CD4-positive, alpha-beta memory T cell (primary cell): ENCODE data around the gene TNNT1. TPM values are rescaled to one million over a fixed set of nuclear protein-coding genes. Genes with fewer than 3 reads are reported as not detected.

Experiments
- CTCF ChIA-PET: fragments of 350-600 bp; sonication (Branson Sonifier 250); formaldehyde crosslinking; loops from one replicate; lab custom pipeline; 2021; ENCODE audit warnings: inconsistent platforms; ENCODE audit not compliant: partially characterized antibody; lab: Charles Lee
- POLR2A ChIA-PET: fragments of 350-600 bp; sonication (Branson Sonifier 250); formaldehyde crosslinking; loops from one replicate; lab custom pipeline; 2021; ENCODE audit not compliant: partially characterized antibody; lab: Charles Lee
- DNase-seq, 5 donors: peaks; one replicate each; pipeline versions ENCODE4 v3.0.0 to v3.0.0-alpha.2; 2020 to 2022; ENCODE audit warnings: mixed read lengths in 1 of 5
- H3K27ac ChIP-seq: one replicate; pipeline ENCODE4 v1.7.0; 2013; ENCODE audit warnings: low read depth, low read length
- H3K27me3 ChIP-seq: 2 replicates; pipeline ENCODE4 v1.7.0; 2013; ENCODE audit warnings: mild to moderate bottlenecking, low read length, moderate library complexity; ENCODE audit not compliant: insufficient read depth
- H3K36me3 ChIP-seq: 2 replicates; pipeline ENCODE4 v1.7.0; 2013; ENCODE audit warnings: mild to moderate bottlenecking, low read length, moderate library complexity; ENCODE audit not compliant: insufficient read depth
- H3K4me1 ChIP-seq: 2 replicates; pipeline ENCODE4 v1.7.0; 2013; ENCODE audit warnings: mild to moderate bottlenecking, low read length, moderate library complexity; ENCODE audit not compliant: insufficient read depth
- H3K4me3 ChIP-seq, 2 donors: one replicate each; pipeline ENCODE4 v1.7.0; 2013; ENCODE audit warnings: low read length in 2 of 2, mild to moderate bottlenecking in 1 of 2
- H3K9me3 ChIP-seq, 2 donors: one replicate each; pipeline ENCODE4 v1.7.0; 2013; ENCODE audit warnings: low read length in 2 of 2, control low read depth in 1 of 2; ENCODE audit not compliant: control insufficient read depth in 1 of 2
- H3K27ac Mint-ChIP-seq, 7 donors: one replicate each; pipeline ENCODE4 v1.8.0; 2020 to 2021; ENCODE audit warnings: mixed read lengths in 7 of 7, mild to moderate bottlenecking in 6 of 7, inconsistent platforms in 3 of 7, moderate library complexity in 3 of 7
- H3K27me3 Mint-ChIP-seq, 2 donors: one replicate each; pipeline ENCODE4 v1.8.0; 2020 to 2021; ENCODE audit warnings: mixed read lengths in 2 of 2
- H3K36me3 Mint-ChIP-seq, 2 donors: one replicate each; pipeline ENCODE4 v1.8.0; 2020 to 2021; ENCODE audit warnings: mixed read lengths in 2 of 2, inconsistent platforms in 1 of 2, mild to moderate bottlenecking in 1 of 2
- H3K4me1 Mint-ChIP-seq, 4 donors: one replicate each; pipeline ENCODE4 v1.8.0; 2020 to 2021; ENCODE audit warnings: mixed read lengths in 4 of 4, mild to moderate bottlenecking in 1 of 4
- H3K4me3 Mint-ChIP-seq, 8 donors: one replicate each; pipeline ENCODE4 v1.8.0; 2020 to 2021; ENCODE audit warnings: mixed read lengths in 8 of 8, mild to moderate bottlenecking in 7 of 8, moderate library complexity in 6 of 8, inconsistent platforms in 3 of 8
- H3K9me3 Mint-ChIP-seq, 8 donors: one replicate each; pipeline ENCODE4 v1.8.0; 2020 to 2021; ENCODE audit warnings: mixed read lengths in 8 of 8, mild to moderate bottlenecking in 5 of 8, inconsistent platforms in 3 of 8, moderate library complexity in 1 of 8
- intact Hi-C: fragments of 100-400 bp; cut with micrococcal nuclease; formaldehyde crosslinking; loops from one replicate; pipeline ENCODE4 v1.15.1; 2023
- microRNA-seq: library from miRNA; unstranded; fragments of <30 nt; microRNA quantifications from one replicate; pipeline ENCODE4 v1.2.0, GENCODE V29; 2021; ENCODE audit warnings: borderline replicate concordance, borderline number of aligned reads, borderline microRNAs expressed, mixed read lengths
- polyA plus RNA-seq, 2 donors: library from polyadenylated mRNA; unstranded; fragments of 300-500 nt; fragmentation: Illumina TruSeq; gene quantifications; one replicate each; pipeline ENCODE4 v1.2.3, GENCODE V29; 2021
- total RNA-seq, 2 experiments: library from RNA; stranded (reverse); gene quantifications; one replicate each; pipeline ENCODE4 v1.2.3, GENCODE V29; 2021

Gene TNNT1
- total and polyA plus RNA-seq, 4 experiments from 2014 or later: not detected

DNA sequence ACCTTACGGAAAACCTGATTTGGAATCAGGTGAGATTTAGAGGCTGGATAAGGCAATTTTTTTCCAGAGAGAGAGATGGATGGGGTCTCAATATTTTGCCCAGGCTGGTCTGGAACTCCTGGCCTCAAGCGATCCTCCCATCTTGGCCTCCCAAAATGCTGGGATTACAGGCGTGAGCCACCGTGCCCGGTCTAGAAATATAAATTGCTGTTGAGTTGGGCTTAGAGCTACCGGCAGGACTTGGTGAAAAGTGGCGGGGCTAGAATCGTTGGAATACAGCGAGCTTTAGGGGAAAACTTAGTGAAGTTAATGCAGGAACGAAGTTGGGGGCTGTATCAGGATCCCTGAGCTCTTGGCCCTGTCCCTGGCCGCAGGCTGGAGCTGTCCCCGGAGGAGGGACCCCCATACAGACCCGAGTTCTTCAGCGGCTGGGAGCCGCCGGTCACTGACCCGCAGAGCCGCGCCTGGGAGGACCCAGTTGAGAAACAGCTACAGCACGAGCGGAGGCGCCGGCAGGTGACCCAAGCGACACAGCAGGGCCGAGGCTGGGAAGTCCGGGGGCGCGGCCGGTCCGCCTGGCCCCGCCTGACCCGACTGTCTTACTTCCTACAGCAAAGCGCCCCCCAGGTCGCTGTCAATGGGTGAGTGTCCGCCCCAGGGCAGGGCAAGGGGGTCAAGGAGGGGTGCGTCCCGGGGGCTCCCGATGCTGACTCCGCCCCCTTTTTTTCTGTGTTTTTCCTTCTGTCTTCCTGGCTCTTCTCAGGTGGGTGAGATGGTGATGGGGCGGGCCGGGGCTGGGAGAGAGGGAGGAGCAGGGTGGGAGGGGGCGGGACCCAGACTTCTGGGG, 65.8 kb downstream of the TNNT1 start:
- POLR2A ChIA-PET: interaction anchor here (0.7 to 1.4 kb wide), 2 partner anchors 20 to 35 kb away, joined by 3 to 5 read pairs; partner anchors contain the start of gene PPP1R12C
- no peak for DNase-seq
- peaks cover 43% of the 10 kb centered on the region for H3K4me1 ChIP-seq
- CTCF ChIA-PET: no interaction called here
- no peaks in the 10 kb centered on the region for H3K36me3 ChIP-seq
- H3K9me3 Mint-ChIP-seq: peaks cover 0 to 3% (median under 1%) of the 10 kb centered on the region in 8 donors
- H3K27me3 Mint-ChIP-seq: peaks cover 26 to 55% of the 10 kb centered on the region in 2 donors
- H3K9me3 ChIP-seq: no peaks in the 10 kb centered on the region
- H3K36me3 Mint-ChIP-seq: no peaks in the 10 kb centered on the region
- H3K27ac Mint-ChIP-seq: peak overlapping the region in 2 of 7 donors; percentile 55 to 68
- no peak overlapping the region for H3K4me3 ChIP-seq
- H3K4me1 Mint-ChIP-seq: peaks cover 20 to 51% (median 35%) of the 10 kb centered on the region in 4 donors
- peaks cover 12% of the 10 kb centered on the region for H3K27me3 ChIP-seq
- no peak overlapping the region for H3K27ac ChIP-seq
- intact Hi-C loops: no loop called here
- H3K4me3 Mint-ChIP-seq: peak overlapping the region in 5 of 8 donors; percentile 67 to 84 (median 78)

Small RNAs within 50 kb of the gene (microRNA-seq; reads per million reads assigned to microRNA genes)
- not detected for gene MIR7975

Other genes with a start within 250 kb of the TNNT1 start
- gene NCR1, start 243.1 kb downstream of the TNNT1 start, total RNA-seq: not detected
- gene NCR1, start 243.1 kb downstream of the TNNT1 start, polyA plus RNA-seq: not detected
- not detected for gene NLRP7, start 201.7 kb downstream of the TNNT1 start, total RNA-seq
- gene NLRP7, start 201.7 kb downstream of the TNNT1 start, polyA plus RNA-seq: not detected
- 1 to 10 TPM; 5.9 to 9.2 TPM for gene NLRP2, start 182.8 kb downstream of the TNNT1 start, total RNA-seq
- 1 to 10 TPM; 2.0 to 7.4 TPM for gene NLRP2, start 182.8 kb downstream of the TNNT1 start, polyA plus RNA-seq
- gene GP6, start 110.9 kb downstream of the TNNT1 start, total RNA-seq: under 1 TPM; 0.33 to 0.52 TPM
- gene GP6, start 110.9 kb downstream of the TNNT1 start, polyA plus RNA-seq: not detected
- 10 to 100 TPM; 23.9 to 27.4 TPM for gene RDH13, start 86.1 kb downstream of the TNNT1 start, total RNA-seq
- gene RDH13, start 86.1 kb downstream of the TNNT1 start, polyA plus RNA-seq: 10 to 100 TPM in 1 of 2 donors, 1 to 10 TPM in 1; 3.3 to 15.6 TPM
- gene EPS8L1, start 73.3 kb downstream of the TNNT1 start, total RNA-seq: 1 to 10 TPM; 1.6 to 2.2 TPM
- under 1 TPM; 0.45 to 0.49 TPM for gene EPS8L1, start 73.3 kb downstream of the TNNT1 start, polyA plus RNA-seq
- gene PPP1R12C, start 31.6 kb downstream of the TNNT1 start, total RNA-seq: 100 to 1,000 TPM; 165 TPM
- gene PPP1R12C, start 31.6 kb downstream of the TNNT1 start, polyA plus RNA-seq: 1 to 10 TPM; 1.4 to 9.5 TPM
- gene TNNI3, start 8.5 kb upstream of the TNNT1 start, total RNA-seq: not detected
- not detected for gene TNNI3, start 8.5 kb upstream of the TNNT1 start, polyA plus RNA-seq
- not detected for gene DNAAF3, start 17.4 kb upstream of the TNNT1 start, total RNA-seq
- gene DNAAF3, start 17.4 kb upstream of the TNNT1 start, polyA plus RNA-seq: under 1 TPM in 1 of 2 donors, not detected in 1; 0.93 TPM
- not detected for gene SYT5, start 31.1 kb upstream of the TNNT1 start, total RNA-seq
- gene SYT5, start 31.1 kb upstream of the TNNT1 start, polyA plus RNA-seq: under 1 TPM; 0.29 to 0.59 TPM
- gene PTPRH, start 60.3 kb upstream of the TNNT1 start, total RNA-seq: not detected
- not detected for gene PTPRH, start 60.3 kb upstream of the TNNT1 start, polyA plus RNA-seq
- gene TMEM86B, start 79.6 kb upstream of the TNNT1 start, total RNA-seq: 10 to 100 TPM; 19.7 to 22.1 TPM
- 1 to 10 TPM in 1 of 2 donors, not detected in 1; 3.5 TPM for gene TMEM86B, start 79.6 kb upstream of the TNNT1 start, polyA plus RNA-seq
- 100 to 1,000 TPM; 161 to 162 TPM for gene PPP6R1, start 109.8 kb upstream of the TNNT1 start, total RNA-seq
- gene PPP6R1, start 109.8 kb upstream of the TNNT1 start, polyA plus RNA-seq: 100 to 1,000 TPM in 1 of 2 donors, 10 to 100 TPM in 1; 22.9 to 107 TPM
- 10 to 100 TPM; 17.9 to 18.5 TPM for gene HSPBP1, start 130.9 kb upstream of the TNNT1 start, total RNA-seq
- gene HSPBP1, start 130.9 kb upstream of the TNNT1 start, polyA plus RNA-seq: 10 to 100 TPM; 35.7 to 38.7 TPM
- gene BRSK1, start 134.8 kb upstream of the TNNT1 start, total RNA-seq: 1 to 10 TPM; 1.4 to 1.7 TPM
- gene BRSK1, start 134.8 kb upstream of the TNNT1 start, polyA plus RNA-seq: not detected
- gene TMEM150B, start 176.1 kb upstream of the TNNT1 start, total RNA-seq: 1 to 10 TPM in 1 of 2 experiments, under 1 TPM in 1; 0.87 to 1.3 TPM
- not detected for gene TMEM150B, start 176.1 kb upstream of the TNNT1 start, polyA plus RNA-seq
- 10 to 100 TPM; 23.1 to 23.5 TPM for gene KMT5C, start 190.7 kb upstream of the TNNT1 start, total RNA-seq
- 1 to 10 TPM in 1 of 2 donors, under 1 TPM in 1; 0.60 to 1.5 TPM for gene KMT5C, start 190.7 kb upstream of the TNNT1 start, polyA plus RNA-seq
- gene COX6B2, start 205.5 kb upstream of the TNNT1 start, total RNA-seq: under 1 TPM in 1 of 2 experiments, not detected in 1; 0.38 TPM
- not detected for gene COX6B2, start 205.5 kb upstream of the TNNT1 start, polyA plus RNA-seq
- not detected for gene GARIN5B, start 214.1 kb upstream of the TNNT1 start, total RNA-seq
- gene GARIN5B, start 214.1 kb upstream of the TNNT1 start, polyA plus RNA-seq: not detected
- gene IL11, start 221.3 kb upstream of the TNNT1 start, total RNA-seq: under 1 TPM; 0.32 to 0.47 TPM
- not detected for gene IL11, start 221.3 kb upstream of the TNNT1 start, polyA plus RNA-seq
- gene TMEM190, start 227.6 kb upstream of the TNNT1 start, total RNA-seq: not detected
- not detected for gene TMEM190, start 227.6 kb upstream of the TNNT1 start, polyA plus RNA-seq
- 1 to 10 TPM; 9.6 to 9.9 TPM for gene TMEM238, start 235.1 kb upstream of the TNNT1 start, total RNA-seq
- gene TMEM238, start 235.1 kb upstream of the TNNT1 start, polyA plus RNA-seq: 1 to 10 TPM in 1 of 2 donors, not detected in 1; 2.4 TPM
- gene RPL28, start 236.7 kb upstream of the TNNT1 start, total RNA-seq: 1,000 to 10,000 TPM; 3,136 to 3,159 TPM
- gene RPL28, start 236.7 kb upstream of the TNNT1 start, polyA plus RNA-seq: 100 to 1,000 TPM; 257 to 784 TPM